ENCODE results near the gene XYLT1.

Gene XYLT1

DNA sequence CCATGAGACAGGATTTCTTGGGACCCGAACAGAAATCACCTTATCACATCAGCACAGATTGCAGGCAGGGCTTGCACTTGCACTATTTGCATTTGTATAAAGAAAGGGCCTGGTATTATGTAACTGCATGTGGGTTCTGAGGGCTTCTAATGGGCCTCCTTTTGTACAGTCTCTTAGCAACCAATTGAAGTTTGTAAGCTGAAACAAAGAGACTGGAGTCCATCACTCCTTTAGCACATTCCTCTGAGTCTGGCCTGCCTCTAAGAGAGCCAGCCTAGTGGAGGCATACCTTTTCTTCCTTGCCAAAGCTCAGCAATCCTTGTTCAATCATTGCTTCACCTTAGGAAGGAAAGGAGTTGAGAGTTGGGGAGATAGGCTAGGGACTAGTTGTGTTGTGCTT, 387.1 kb downstream of the XYLT1 start:
- no peak for DNase-seq

DNA sequence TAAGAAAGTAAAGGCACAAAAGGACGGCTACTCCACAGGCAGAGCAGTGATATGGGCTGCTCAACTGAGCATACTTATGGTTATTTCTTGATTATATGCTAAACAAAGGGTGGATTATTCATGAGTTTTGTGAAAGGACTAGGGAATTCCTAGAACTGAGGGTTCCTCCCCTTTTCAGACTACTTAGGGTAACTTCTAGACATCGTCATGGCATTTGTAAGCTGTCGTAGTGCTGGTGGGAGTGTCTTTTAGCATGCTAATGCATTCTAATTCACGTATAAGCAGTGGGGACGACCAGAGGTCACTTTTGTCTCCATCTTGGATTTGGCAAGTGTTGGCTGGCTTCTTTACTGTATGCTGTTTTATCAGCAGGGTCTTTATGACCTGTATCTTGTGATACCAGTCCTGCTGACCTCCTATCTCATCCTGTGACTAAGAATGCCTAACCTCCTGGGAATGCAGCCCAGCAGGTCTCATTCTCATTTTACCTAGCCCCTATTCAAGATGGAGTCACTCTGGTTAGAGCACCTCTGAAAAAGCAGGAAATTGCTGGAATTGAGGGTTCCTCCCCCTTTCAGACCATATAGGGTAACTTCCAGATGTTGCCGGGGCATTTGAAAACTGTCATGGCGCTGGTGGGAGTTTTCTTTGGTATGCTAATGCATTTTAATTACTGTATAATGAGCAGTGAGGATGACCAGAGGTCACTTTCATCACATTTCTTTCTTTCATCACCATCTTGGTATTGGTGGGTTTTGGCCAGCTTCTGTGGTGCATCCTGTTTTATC, 388.5 kb downstream of the XYLT1 start:
- DNase-seq = no peak

DNA sequence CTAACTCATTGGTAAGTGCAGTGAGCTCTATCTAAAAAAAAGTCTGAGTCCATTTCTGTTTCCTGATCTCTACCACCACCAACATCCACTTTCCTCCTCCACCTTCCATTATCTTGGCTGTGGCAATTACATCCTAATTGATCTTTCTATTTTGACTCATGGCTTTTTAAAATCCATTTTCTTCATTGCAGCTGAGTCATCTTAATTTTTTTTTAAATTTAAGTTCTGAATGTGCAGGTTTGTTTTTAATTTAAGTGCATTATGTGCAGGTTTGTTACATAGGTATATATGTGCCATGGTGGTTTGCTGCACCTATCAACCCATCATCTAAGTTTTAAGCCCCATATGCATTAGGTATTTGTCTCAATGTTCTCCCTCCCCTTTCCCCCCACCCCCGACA, 390.7 kb downstream of the XYLT1 start:
- no peak for DNase-seq

DNA sequence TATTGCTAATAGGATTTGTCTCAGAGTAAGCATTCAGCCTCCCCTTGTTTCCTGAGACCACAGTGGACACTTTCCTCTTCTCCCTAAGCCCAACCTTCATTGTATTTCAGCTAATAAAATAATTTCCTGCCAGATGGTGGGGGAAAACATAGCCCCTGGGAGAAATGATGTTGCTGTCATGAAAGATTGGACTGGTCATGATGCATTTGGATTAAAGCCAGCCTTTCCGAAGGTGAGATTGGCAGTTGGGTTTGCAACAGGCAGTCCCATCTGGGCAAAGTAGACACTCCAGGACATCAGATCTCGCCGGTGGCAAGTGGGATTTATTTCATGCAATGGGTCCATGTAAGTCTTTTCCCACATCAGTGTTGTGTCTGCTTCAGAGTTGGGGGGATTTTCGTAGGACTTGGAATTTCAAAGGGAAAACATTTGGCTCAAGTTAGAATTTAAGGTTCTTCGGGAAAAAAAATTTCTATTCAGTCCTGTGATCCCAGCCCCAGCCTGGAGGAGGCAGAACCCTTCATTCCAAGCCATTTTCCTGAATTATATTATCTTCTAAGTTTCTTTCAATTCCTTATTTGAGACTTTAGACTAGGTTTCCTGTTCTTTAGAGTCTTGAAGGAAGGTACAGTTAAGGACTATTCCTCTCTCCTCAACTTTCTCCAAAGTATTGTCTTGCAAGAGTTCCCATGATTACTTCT, 391.7 kb downstream of the XYLT1 start:
- DNase-seq = no peak

DNA sequence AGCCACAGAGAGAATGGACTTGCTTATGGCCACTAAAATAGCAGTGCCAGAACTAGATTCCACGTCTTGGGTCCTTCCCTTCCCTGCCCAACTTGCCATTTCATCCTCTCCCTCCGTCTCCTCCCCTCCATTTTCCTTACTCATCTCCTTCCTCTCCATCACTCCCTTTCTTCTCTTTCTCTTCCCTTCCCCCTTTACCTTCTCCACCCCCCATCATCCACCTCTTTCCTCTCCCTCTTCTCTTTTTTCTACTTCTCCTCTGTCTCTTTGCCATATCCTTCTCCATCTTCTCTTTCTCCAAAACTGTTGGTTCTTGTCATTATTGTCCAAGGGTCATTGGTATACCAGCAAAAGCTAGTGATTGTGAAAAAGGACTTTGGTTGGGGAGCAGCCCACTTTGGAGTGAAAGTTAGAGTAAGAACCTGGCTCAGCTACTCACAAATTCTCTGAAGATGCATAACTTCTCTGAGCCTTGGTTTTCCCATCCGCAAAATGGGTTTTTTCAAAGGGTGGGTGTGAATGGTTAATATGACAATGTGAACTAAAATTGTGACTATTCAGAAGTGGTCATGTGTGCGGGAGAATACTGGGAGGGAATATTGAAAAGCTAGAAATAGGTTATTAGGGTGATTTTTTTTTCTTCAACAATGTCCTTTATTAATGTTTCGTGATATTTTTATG, 393.8 kb downstream of the XYLT1 start:
- DNase-seq = no peak

DNA sequence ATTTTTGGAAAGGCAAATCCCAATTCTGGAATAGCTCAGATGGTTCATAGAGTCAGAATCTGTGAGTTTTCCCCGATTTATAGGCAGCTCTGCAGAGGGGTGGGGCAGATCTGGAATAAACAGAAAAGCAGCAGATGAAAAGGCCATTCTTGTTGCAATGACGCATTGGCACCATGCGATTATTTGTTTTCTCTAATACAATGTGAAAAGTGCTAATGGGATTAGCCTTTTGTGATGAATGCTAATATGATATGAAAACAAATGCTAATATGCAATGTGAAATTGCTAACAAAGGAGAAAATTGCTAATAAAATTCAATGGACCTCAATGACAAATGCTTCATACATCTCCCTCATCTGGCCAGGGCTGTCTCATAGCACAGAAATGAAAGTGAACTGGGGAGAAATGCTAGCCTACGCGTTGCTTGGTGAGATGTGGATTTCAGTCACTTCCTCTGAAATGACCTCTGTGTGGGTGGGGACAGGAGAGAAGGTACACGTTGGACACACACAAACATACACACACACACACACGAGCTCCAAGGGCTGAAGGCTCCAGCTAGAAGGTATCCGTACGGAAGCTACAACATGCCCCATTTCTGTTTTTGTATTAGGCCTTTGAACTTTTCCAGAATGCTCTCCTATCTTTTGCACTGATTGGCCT, 394.5 kb downstream of the XYLT1 start:
- DNase-seq = no peak

DNA sequence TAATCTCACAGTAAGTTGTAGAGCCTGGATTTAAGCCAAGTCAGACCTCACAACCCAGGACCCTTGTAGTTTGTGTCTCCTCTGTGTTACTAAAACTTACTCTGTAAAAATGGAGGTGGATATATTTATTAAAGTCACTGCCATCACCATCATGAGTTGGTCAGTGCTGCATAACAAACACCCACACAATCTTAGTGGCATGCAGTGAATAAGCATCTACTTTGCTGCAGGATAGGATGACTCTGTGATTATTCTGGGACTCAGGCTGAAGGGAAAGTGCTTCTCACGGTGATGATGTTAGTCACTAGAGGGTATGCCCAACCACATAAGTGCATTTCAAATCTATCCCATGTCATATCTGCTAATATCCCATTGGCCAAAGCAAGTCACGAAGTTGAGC, 398.7 kb downstream of the XYLT1 start:
- no peak for DNase-seq

DNA sequence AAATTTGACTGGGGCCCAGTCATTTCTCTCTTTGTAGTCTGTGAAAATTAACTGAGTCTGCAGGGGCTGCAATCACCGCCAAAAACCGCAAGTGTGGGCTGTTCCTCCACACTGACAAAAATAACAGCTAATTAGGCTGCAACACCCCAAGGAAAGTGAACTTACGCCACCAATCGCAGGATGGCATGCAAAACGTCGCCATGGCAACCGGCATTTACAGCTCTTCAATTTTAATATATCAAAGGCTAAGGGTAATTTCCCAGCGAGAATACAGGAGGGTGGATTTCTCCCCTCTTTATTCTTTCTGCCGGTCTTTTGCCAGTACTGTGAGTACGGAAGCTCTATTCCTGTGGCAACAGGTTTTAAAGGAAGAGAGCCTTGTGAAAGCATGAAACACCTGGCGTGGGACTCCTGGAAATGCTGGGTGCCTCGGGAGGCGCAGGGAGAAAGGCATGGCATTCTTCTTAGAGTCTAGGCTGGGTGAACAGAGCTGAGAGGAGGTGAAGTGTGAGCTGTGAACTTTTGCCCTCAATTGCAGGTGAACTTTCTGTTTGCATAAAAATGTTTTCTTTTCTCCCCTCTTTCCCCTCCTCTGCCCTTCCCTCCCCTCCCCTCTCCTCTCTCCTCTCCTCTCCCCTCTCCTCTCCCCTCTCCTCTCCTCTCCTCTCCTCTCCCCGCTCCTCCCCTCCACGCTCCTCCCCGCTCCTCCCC, 399.7 kb downstream of the XYLT1 start:
- DNase-seq = peak; percentile 32

DNA sequence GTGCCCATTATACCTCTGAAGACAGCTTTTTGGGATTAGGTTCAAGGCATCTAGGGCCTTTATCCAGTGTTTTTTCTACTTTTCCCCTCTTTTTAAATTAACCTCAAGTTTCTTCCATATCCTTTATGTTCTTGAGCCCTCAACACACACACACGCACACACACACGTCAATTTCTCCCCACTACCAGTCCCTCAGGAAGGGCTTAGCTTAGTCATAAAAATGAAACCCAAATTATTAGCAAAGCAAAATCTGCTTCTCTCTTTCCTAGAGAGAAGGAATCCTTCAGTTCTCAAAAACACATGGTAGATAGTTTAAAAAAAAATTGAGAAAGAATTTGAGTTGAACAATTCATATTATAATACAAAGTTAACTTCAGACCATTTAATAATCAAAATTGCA, 401.1 kb downstream of the XYLT1 start:
- no peak for DNase-seq

DNA sequence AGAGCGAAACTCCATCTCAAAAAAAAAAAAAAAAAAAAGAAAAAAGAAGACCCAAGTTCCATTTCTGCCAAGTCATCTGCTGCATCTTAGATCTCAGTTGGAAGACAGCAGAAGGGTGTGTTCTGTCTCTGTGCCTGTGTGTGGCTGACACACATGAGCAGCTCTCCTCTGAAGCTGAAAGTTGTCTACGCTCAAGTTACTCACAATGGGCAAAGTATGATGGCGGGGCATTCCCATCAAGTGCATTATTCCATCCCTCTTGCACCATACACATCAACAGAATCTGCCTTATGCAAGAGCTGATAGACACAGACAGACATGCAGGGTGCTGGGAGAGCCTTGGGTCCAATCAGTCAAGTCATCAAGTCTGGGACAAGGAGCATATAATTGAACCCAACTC, 402.2 kb downstream of the XYLT1 start:
- no peak for DNase-seq

DNA sequence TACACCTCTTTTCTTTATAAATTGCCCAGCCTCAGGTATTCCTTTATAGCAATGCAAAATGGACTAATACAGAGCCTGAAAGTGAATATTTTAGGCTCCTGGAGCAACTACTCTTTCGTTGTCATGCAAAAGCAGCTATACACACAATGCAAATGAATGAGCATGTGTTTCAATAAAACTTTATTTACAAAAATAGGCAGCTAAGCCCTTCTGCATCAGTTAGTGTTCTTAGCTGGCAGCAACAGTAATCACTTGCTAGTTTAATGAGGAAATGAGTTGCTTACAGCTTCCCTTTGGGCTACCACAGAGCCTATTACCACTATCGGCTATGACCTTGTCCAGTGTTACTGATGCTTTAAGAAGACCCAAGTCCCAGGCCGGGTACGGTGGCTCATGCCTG, 402.9 kb downstream of the XYLT1 start:
- no peak for DNase-seq

DNA sequence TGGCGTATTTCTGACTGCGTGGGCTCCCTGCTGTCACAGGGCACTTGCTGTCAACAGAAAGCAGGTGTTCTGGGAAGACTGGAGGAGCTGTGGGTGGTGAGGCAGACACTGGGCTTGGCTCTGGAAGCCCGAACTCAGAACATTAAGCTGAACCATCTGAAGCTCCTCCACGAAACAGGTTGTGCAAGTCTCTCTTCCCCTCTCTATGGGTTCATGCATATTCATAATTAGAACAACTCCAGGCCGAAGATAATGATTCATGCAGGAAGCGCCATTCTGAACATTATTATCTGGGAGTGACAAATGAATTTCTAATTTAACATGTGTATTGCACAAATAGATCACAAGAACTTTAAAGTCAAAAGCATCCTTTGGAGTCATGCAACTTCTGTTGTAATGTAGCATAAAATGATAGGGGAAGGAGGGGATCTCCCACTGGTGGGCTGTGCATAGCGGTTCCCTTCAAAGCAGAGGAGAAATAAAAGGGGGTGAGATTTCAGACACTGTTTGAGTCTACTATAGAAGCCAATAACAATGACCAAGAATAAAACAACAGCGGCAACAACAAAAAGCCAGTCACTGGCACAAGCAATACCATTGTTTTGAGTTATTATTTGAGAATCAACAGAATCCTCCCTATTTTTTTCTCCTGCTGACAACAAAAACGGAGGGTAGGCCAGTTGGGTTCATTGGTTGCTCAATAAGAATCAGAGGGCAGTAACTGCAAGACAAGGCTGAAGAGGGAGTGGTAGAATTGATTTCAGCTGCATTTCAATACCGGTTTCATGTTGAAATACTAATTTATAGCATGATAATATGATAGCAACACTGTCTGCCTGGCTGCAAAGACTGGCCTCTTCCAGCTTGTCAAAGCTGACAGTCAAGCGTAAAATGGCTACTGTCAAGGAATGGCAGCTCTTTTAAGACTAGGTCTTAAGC, 407.3 kb downstream of the XYLT1 start:
- no peak for DNase-seq

DNA sequence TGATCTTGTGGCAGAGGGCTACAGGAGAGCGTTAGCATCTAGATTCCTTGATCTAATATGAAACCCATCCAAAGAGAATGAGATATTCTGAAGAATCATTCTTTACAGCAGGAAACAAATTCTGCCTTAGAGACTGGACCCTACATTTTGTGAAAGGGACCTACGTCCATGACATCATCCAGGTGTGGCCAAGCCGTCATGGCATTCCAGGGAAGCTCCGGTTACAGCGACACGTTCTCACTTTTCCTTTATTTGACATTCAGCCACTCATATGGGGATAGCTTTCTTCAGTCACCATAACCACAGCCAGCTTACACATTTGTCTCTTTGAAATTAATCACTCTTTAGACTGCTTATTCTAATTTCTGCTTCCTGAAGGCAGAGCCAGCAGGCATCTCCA, 408.1 kb downstream of the XYLT1 start:
- DNase-seq = no peak

DNA sequence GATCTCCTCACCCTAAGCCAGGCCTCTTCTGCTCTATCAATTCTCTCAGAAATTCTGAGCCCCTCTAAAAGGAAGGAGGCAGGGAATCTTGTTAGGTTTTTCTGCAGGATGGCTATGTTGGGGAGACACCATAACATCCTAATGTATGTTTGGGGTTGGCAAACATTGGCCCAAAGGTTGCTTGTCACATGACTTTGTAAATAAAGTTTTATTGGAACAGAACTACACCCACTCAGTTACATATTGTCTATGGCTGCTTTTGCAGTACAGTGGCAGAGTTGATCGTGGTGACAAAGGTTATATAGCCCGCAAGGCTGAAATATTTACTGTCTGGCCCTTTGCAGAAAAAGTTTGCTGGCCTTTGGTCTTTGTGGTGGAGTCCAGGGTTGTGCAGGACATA, 409.4 kb downstream of the XYLT1 start:
- no peak for DNase-seq

DNA sequence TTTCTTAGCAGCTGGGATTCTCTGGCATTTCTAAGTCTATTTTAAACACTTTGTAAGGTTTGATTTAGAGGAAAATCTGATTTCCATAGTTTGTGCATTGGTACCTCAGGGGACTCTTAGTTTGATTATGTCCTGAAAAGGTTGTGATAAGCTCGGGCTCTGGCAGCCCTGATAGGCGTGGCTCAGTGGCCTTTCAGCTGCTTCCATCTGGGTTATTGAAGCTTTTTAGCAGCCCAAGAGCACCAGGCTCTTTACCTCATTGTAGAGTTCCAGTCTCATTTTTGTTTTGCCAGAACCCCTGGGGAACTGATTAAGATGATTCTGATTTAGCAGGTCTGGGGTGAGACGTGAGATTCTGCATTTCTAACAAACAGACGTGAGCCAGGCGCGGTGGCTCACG, 412.3 kb downstream of the XYLT1 start:
- DNase-seq = no peak

DNA sequence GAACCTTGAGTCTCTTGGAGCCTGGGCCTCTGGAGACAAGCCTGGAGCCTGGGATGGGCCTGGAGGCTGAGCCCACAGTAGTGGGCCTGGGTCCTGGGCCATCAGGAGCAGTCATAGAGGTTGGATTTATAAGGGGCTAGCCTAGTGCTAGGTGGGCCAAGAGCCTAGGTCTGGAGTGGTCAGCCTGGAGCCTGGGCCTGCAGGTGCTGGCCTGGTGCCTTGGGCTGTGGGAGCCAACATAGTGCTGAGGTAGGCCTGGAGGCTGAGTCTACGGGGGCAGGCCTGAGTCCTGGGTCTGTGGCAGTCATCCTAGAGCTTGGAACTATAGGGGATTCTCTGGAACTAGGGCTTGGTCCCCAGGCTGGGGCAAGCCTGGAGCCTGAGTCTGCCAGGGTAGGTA, 414.1 kb downstream of the XYLT1 start:
- DNase-seq = no peak

DNA sequence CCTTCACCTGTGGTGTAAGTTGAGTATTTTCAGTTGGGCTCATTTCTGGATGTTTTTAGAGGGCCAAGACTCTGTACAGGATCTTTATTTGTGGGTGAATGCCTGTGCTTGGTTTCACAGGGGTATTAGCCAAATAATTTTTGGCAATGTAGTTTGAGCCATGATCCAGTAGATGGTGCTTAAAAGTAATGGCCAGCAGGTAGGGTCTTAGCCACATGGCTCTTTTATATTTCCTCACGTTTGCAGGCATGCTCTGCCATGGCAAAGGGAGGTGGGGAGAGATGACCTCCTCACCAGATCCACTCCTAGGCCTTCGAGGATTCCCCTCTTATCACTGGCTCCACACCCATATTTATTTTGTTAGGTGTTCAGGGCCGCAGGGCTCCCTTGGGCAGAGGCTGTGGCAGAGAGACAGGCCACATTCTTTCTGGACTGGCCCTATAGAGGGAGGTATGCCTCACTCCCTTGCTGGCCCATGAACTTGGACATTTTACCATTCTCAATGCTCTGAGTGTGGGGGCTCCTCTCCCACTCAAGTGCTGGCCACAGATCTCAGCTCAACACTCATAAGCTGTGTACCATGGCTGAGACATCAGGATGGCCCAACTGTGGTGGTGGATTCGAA, 417.1 kb downstream of the XYLT1 start:
- no peak for DNase-seq

All from right kidney (tissue), 1 donor.